ENCODE data around the gene CSRNP2. TPM values are rescaled to one million over a fixed set of nuclear protein-coding genes. Genes with fewer than 3 reads are reported as not detected.

CSRNP2 gene
- total and polyA plus RNA-seq, 2 of the 8 experiments (the other 6 are each of a cell fraction or from before 2014, with no cell fraction given): 13.7 to 34.0 TPM

DNA sequence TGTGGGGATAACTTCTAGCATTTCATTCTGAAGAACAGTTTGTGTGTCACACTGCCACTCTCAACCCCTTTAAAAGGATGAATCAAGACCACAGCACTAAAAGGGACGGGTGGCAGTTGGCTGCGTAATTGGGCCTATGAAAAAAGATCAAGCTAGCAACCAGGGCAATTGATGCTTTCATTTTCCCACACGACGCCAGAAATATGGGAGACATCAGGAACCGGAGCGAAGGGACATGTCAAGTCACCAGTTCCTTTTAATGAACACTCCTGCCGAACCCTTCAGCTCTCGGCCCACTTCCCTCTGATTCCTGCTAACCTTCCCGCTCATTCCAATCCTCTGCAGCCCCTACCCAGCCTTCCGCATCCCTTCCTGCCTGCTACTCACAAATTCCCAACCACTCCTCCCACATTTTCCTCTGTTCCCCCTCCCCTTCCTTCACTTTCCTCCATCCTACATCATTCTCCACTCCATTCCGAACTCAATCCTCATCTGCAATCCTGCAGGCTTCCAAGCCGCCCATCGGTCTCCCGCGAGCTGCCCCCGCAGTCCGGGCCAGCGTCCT lies 753 bp downstream of the CSRNP2 start:
- peaks cover 9 to 36% of the 10 kb centered on the region in 2 experiments; a peak in 3 of 4 replicates for H3K79me2 ChIP-seq (ENCODE audit: control insufficient read depth in 1 of 2, insufficient read depth in 2 of 2, low read length in 2 of 2)
- no peaks in the 10 kb centered on the region for H3K27me3 ChIP-seq (replicated peaks in 1 of 4; ENCODE audit: control insufficient read depth in 3 of 4, extremely low read depth in 1 of 4, insufficient read depth in 3 of 4, low read length in 3 of 4)
- DNase-seq (ENCODE audit: low read depth in 1 of 2, low spot score in 2 of 2) (peak in 1 of 2 experiments; percentile 33), FAIRE-seq (peak; percentile 24)
- POLR2A ChIA-PET (ENCODE audit: partially characterized antibody): interaction anchor here (0.7 to 3.9 kb wide), 63 partner anchors 9 to 997 kb away, joined by 3 to 30 read pairs (median 5); partner anchors contain the start of genes DAZAP2, GALNT6, LETMD1 and POU6F1
- H4K8ac ChIP-seq (ENCODE audit: extremely low read depth, insufficient read depth, low read length): peak overlapping the region; percentile 91
- H3K4me2 ChIP-seq (ENCODE audit: insufficient read depth in 1 of 2, low read depth in 2 of 2, low read length in 2 of 2): peak overlapping the region; percentile 86 to 100
- 3 to 100% methylated on average over 1 to 10 of the region's 18 CpGs for WGBS, 2 experiments (ENCODE audit: extremely low coverage in 1 of 2, insufficient coverage in 1 of 2, insufficient read length in 1 of 2, insufficient replicate concordance in 2 of 2, low coverage in 1 of 2, low lambda C conversion rate in 2 of 2, missing lambda C conversion rate in 1 of 2)
- no peak overlapping the region for H4K91ac ChIP-seq (replicated peaks; ENCODE audit: insufficient read length, low read length)
- H3K4me3 ChIP-seq (ENCODE audit: extremely low read depth in 1 of 4, insufficient read depth in 2 of 4, low read depth in 3 of 4, low read length in 4 of 4): peak overlapping the region; percentile 77 to 98 (median 86)
- H2BK12ac ChIP-seq (ENCODE audit: low read depth, low read length): no peak overlapping the region
- peak overlapping the region; percentile 80 for H3K4ac ChIP-seq (replicated peaks; ENCODE audit: insufficient read length, low read depth, low read length)
- peaks cover 4 to 6% (median 5%) of the 10 kb centered on the region in 4 experiments; a peak in 4 of 7 replicates for H3K4me1 ChIP-seq (replicated peaks in 1 of 4; ENCODE audit: control insufficient read depth in 3 of 4, insufficient read depth in 4 of 4, low read length in 3 of 4)
- H3K9me3 ChIP-seq (ENCODE audit: insufficient read depth in 2 of 2, low read depth in 1 of 2, low read length in 1 of 2): no peaks in the 10 kb centered on the region
- H3K36me3 ChIP-seq (ENCODE audit: control insufficient read depth in 2 of 4, insufficient read depth in 4 of 4, low read length in 3 of 4): peaks cover 0 to 5% (median 0%) of the 10 kb centered on the region in 4 experiments; a peak in 1 of 8 replicates
- H2BK5ac ChIP-seq (ENCODE audit: low read depth, low read length): peak overlapping the region; percentile 83
- peaks cover 7% of the 10 kb centered on the region for H3K23me2 ChIP-seq (ENCODE audit: low read depth, low read length)
- CTCF ChIA-PET (ENCODE audit: partially characterized antibody): interaction anchor here (0.6 to 1.6 kb wide), 3 partner anchors 19 to 1931 kb away, joined by 3 read pairs; no protein-coding TSS in a partner anchor
- no peak overlapping the region for H3K14ac ChIP-seq (ENCODE audit: insufficient read length)
- no peak overlapping the region for H2AFZ ChIP-seq (ENCODE audit: low read length)
- H3K18ac ChIP-seq (ENCODE audit: extremely low read depth, low read length): peak overlapping the region; percentile 78
- peaks cover 8% of the 10 kb centered on the region for H3K79me1 ChIP-seq (ENCODE audit: low read depth, low read length)
- H2BK20ac ChIP-seq (ENCODE audit: low read length): no peak overlapping the region
- peak overlapping the region in 3 of 4 experiments; percentile 69 to 86 (median 79); a peak in 6 of 7 replicates for H3K9ac ChIP-seq (replicated peaks in 1 of 4; ENCODE audit: extremely low read depth in 1 of 4, low read depth in 3 of 4, low read length in 3 of 4)
- peaks cover 0 to 5% of the 10 kb centered on the region in 2 experiments for H4K20me1 ChIP-seq (replicated peaks in 1 of 2; ENCODE audit: control insufficient read depth in 1 of 2, insufficient read depth in 2 of 2, low read length in 2 of 2)
- peak overlapping the region; percentile 28 for H4K5ac ChIP-seq (ENCODE audit: insufficient read length, low read depth, low read length)
- H2BK120ac ChIP-seq (replicated peaks; ENCODE audit: low read depth, low read length): no peak overlapping the region
- H2BK15ac ChIP-seq (ENCODE audit: low read length): peak overlapping the region; percentile 61; the same call in 1 of the 2 replicates
- H2AK5ac ChIP-seq (ENCODE audit: low read depth, low read length): 0 out of 2 replicates have a peak overlapping the region, but pooled peaks have one; percentile 27
- peak overlapping the region; percentile 88 for H3K56ac ChIP-seq (replicated peaks; ENCODE audit: insufficient read length, low read depth, low read length)
- H3K23ac ChIP-seq (ENCODE audit: insufficient read length): no peak overlapping the region
- peak overlapping the region; percentile 59 for H3K27ac ChIP-seq (ENCODE audit: low read depth, low read length)
- TF ChIP-seq POLR2AphosphoS5 (IDR thresholded peaks at IDR 0.05; ENCODE audit: low read depth, low read length): 0 out of 2 replicates have a peak, but pooled peaks have one; percentile 59
- no peak for TF ChIP-seq BRCA1 (IDR thresholded peaks at IDR 0.05; ENCODE audit: low read depth, low read length)
- 0 out of 4 replicates have a peak, but pooled peaks of 1 of the 2 experiments have one; percentile 26 for TF ChIP-seq SIN3A (conservative IDR thresholded peaks at IDR 0.05 in 1 of 2, IDR thresholded peaks at IDR 0.05 in 1 of 2; ENCODE audit: low read depth in 1 of 2, low read length in 2 of 2)
- no peak for TF ChIP-seq TCF12 (IDR thresholded peaks at IDR 0.05; ENCODE audit: low read depth, low read length)
- TF ChIP-seq POLR2A (IDR thresholded peaks at IDR 0.05; ENCODE audit: control extremely low read depth in 1 of 2, low read depth in 2 of 2, low read length in 2 of 2): peak in 1 of 2 experiments; percentile 50; a peak in 1 of 3 replicates
- no peak for TF ChIP-seq RFX5 (IDR thresholded peaks at IDR 0.05; ENCODE audit: borderline replicate concordance, low read depth, low read length)
- TF ChIP-seq POU5F1 (IDR thresholded peaks at IDR 0.05; ENCODE audit: low read depth, low read length): no peak
